Parathyroid adenoma (tissue), 2 donors: ENCODE measurements around the gene CAP1.

Source experiments
- H2AFZ ChIP-seq: fragments of 300-600 bp; sonication (generic); one replicate; pipeline ENCODE4 v1.7.0; 2017; ENCODE audit warnings: antibody characterized with exemption, mild to moderate bottlenecking
- H3K27ac ChIP-seq: fragments of 300-600 bp; sonication (generic); one replicate; pipeline ENCODE4 v1.7.0; 2017
- H3K27me3 ChIP-seq: fragments of 300-600 bp; sonication (generic); one replicate; pipeline ENCODE4 v1.7.0; 2017; ENCODE audit warnings: low read length; ENCODE audit not compliant: control insufficient read depth, insufficient read depth
- H3K36me3 ChIP-seq: fragments of 300-600 bp; sonication (generic); one replicate; pipeline ENCODE4 v1.7.0; 2017; ENCODE audit warnings: low read length; ENCODE audit not compliant: control insufficient read depth, insufficient read depth
- H3K4me1 ChIP-seq: fragments of 300-600 bp; sonication (generic); one replicate; pipeline ENCODE4 v1.7.0; 2017; ENCODE audit warnings: control low read depth
- H3K4me2 ChIP-seq: fragments of 300-600 bp; sonication (generic); one replicate; pipeline ENCODE4 v1.7.0; 2017; ENCODE audit warnings: low read length
- H3K4me3 ChIP-seq: fragments of 300-600 bp; sonication (generic); one replicate; pipeline ENCODE4 v1.7.0; 2017; ENCODE audit warnings: low read depth, low read length
- H3K79me2 ChIP-seq: fragments of 300-600 bp; sonication (generic); one replicate; pipeline ENCODE4 v1.7.0; 2017; ENCODE audit warnings: control low read depth
- H3K9ac ChIP-seq: fragments of 300-600 bp; sonication (generic); one replicate; pipeline ENCODE4 v1.7.0; 2017; ENCODE audit warnings: mild to moderate bottlenecking
- H3K9me3 ChIP-seq: fragments of 300-600 bp; sonication (generic); one replicate; pipeline ENCODE4 v1.7.0; 2017; ENCODE audit warnings: low read length; ENCODE audit not compliant: control insufficient read depth
- CTCF ChIP-seq: fragments of 300-600 bp; sonication (generic); IDR thresholded peaks from one replicate; pipeline ENCODE4 v1.7.0; 2017; ENCODE audit warnings: antibody characterized with exemption, mild to moderate bottlenecking
- donor health status: primary hyperparathyroidism.

Gene CAP1

GRCh38 chr1:40044110-40044509, 3.6 kb downstream of the CAP1 start:
- Histone ChIP-seq H3K27ac (no peak overlapping the region), H3K27me3 (no peaks in the 10 kb centered on the region), H3K9ac (no peak overlapping the region), H3K9me3 (no peaks in the 10 kb centered on the region), H3K79me2 (peaks cover 20% of the 10 kb centered on the region), H3K36me3 (no peaks in the 10 kb centered on the region), H2AFZ (no peak overlapping the region), H3K4me3 (no peak overlapping the region), H3K4me1 (peaks cover 4% of the 10 kb centered on the region), H3K4me2 (no peak overlapping the region)
- TF ChIP-seq CTCF: no peak

DNA sequence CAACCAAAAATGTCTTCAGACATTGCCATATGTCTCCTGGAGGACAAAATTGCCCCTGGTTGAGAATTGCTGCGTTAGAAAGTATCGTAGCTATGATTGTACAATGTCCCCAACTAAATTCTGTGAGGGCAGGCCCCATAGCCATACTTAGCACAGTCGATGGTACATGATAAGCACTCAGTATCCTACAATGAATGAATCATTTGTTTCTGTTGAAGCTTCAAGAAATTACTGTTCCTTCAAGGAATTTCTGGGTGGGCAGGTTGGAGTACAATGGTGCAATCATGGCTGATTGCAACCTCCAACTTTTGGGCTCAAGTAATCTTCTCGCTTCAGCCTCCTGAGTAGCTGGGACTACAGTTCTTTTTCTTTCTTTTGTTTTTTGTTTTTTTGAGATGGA, 4.7 kb downstream of the CAP1 start:
- Histone ChIP-seq H3K4me3 (no peak overlapping the region), H3K9ac (no peak overlapping the region), H3K36me3 (no peaks in the 10 kb centered on the region), H3K27me3 (no peaks in the 10 kb centered on the region), H2AFZ (no peak overlapping the region), H3K4me1 (no peaks in the 10 kb centered on the region), H3K79me2 (peaks cover 20% of the 10 kb centered on the region), H3K9me3 (no peaks in the 10 kb centered on the region), H3K4me2 (no peak overlapping the region), H3K27ac (no peak overlapping the region)
- no peak for TF ChIP-seq CTCF

DNA sequence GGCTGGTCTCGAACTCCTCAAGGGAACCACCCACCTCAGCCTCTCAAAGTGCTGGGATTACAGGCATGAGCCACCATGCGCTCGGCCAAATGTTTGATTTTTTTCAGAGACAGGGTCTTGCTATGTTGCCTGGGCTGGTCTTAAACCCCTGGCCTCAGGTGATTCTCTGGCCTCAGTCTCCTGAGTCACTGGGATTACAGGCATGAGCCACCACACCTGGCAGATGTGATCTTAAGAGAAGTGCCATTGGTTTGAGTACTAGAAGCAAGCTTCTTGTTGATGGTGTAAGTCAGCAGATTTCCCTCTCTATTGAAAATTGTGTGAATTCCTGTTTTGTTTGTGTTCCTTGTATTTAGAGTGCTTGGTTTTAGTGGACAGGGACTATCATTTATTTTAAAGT, 5.2 kb downstream of the CAP1 start:
- H3K27ac ChIP-seq: no peak overlapping the region

DNA sequence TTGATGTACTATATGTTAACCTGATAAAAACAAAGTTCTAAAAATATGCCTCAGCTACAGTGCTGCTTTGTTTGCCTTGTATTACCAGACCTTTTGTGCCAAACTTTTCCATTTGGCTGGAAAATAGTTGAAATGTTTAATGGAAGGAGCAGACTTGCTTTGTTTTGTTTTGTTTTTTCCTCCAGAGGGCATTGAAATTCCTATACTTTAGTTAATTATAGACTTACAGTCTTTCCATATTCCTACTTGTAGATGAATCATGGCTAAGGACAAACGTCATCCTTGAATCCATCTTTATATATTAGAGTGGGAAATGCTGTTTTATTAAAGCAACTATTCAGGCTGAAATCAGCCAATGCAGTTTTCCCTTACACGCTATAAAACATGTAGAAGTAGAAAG, 6.7 kb downstream of the CAP1 start:
- Histone ChIP-seq H3K27me3 (no peaks in the 10 kb centered on the region), H3K4me3 (no peak overlapping the region), H3K9me3 (no peaks in the 10 kb centered on the region), H3K79me2 (peaks cover 13% of the 10 kb centered on the region), H3K4me2 (no peak overlapping the region), H3K36me3 (no peaks in the 10 kb centered on the region), H2AFZ (no peak overlapping the region), H3K27ac (no peak overlapping the region), H3K4me1 (no peaks in the 10 kb centered on the region), H3K9ac (no peak overlapping the region)
- TF ChIP-seq CTCF: no peak

More for the DNA sequence above, 5.2 kb downstream of the CAP1 start:
- Histone ChIP-seq H3K9me3 (no peaks in the 10 kb centered on the region), H3K4me3 (no peak overlapping the region), H3K4me1 (no peaks in the 10 kb centered on the region), H3K36me3 (no peaks in the 10 kb centered on the region), H3K4me2 (no peak overlapping the region), H3K9ac (no peak overlapping the region), H2AFZ (no peak overlapping the region), H3K27me3 (no peaks in the 10 kb centered on the region), H3K79me2 (peaks cover 19% of the 10 kb centered on the region)
- TF ChIP-seq CTCF: no peak

DNA sequence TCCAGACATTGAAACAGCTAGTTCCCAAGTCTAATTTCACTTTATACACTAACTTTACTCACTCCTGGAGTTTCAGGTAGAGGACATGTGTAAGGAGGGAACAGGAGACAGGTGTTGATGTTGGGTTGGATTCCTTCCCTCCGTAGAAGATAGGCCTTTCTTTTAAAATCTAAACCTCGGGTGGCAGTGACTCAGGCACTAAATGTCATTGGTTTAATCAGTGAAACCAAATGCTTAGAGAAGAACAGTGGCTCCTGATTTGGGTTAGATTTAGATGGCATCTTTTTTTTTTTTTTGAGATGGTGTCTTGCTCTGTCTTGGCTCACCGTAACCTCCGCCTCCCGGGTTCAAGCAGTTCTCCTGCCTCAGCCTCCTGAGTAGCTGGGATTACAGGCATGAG, 7.2 kb downstream of the CAP1 start:
- H3K27ac ChIP-seq: no peak overlapping the region
- H3K4me3 ChIP-seq: no peak overlapping the region
- H3K27me3 ChIP-seq: no peaks in the 10 kb centered on the region
- H3K9ac ChIP-seq: no peak overlapping the region
- no peak overlapping the region for H2AFZ ChIP-seq
- TF ChIP-seq CTCF: no peak
- peaks cover 11% of the 10 kb centered on the region for H3K79me2 ChIP-seq
- H3K36me3 ChIP-seq: no peaks in the 10 kb centered on the region
- no peaks in the 10 kb centered on the region for H3K4me1 ChIP-seq
- H3K9me3 ChIP-seq: no peaks in the 10 kb centered on the region
- H3K4me2 ChIP-seq: no peak overlapping the region
